CD4-positive, alpha-beta T cell (primary cell): Measurements from ENCODE around the gene ATP5PD. TPM values are rescaled to one million over a fixed set of nuclear protein-coding genes. Genes with fewer than 3 reads are reported as not detected.
"Not testable (repeated sequence)": the region's sequence is repeated elsewhere in the genome, so short reads cannot be mapped to it uniquely, and the experiment has no call there.

Experiments used
- ATAC-seq: fragments of 200-7000 bp; cut with Tn5 transposase; one replicate; pipeline ENCODE4 v1.10.0; 2022; ENCODE audit warnings: mild to moderate bottlenecking; ENCODE audit not compliant: poor library complexity
- CTCF ChIA-PET: fragments of 350-600 bp; sonication (Branson Sonifier 250); formaldehyde crosslinking; loops from one replicate; lab custom pipeline; 2021; ENCODE audit warnings: antibody characterized with exemption, inconsistent platforms; lab: Charles Lee
- POLR2A ChIA-PET: fragments of 350-600 bp; sonication (Branson Sonifier 250); formaldehyde crosslinking; loops from one replicate; lab custom pipeline; 2021; ENCODE audit warnings: antibody characterized with exemption, inconsistent platforms; lab: Charles Lee
- DNase-seq, 14 experiments: peaks; one replicate each; pipeline ENCODE4 v3.0.0-alpha.2; 2013 to 2020; ENCODE audit warnings: mixed read lengths in 2 of 14
- H3K27ac ChIP-seq, 2 donors: one replicate each; pipeline versions ENCODE4 v1.5.1 to v1.7.0; 2013; ENCODE audit warnings: low read length in 2 of 2, low read depth in 1 of 2, mild to moderate bottlenecking in 1 of 2
- H3K27me3 ChIP-seq, 2 experiments: 1 replicate in 1 of 2; 2 replicates in 1 of 2; pipeline versions ENCODE4 v1.6.1 to v1.7.0; 2013; ENCODE audit warnings: low read length in 2 of 2, control low read depth in 1 of 2, mild to moderate bottlenecking in 1 of 2, moderate library complexity in 1 of 2; ENCODE audit not compliant: insufficient read depth in 2 of 2, control insufficient read depth in 1 of 2
- H3K36me3 ChIP-seq: one replicate; pipeline ENCODE4 v1.6.1; 2013; ENCODE audit warnings: low read length, control low read depth; ENCODE audit not compliant: insufficient read depth
- H3K4me1 ChIP-seq: one replicate; pipeline ENCODE4 v1.6.1; 2013; ENCODE audit warnings: low read length, control low read depth; ENCODE audit not compliant: insufficient read depth
- H3K4me3 ChIP-seq: one replicate; pipeline ENCODE4 v1.5.1; 2013; ENCODE audit warnings: mild to moderate bottlenecking, low read length, moderate library complexity
- H3K9me3 ChIP-seq, 2 experiments: 1 replicate in 1 of 2; 2 replicates in 1 of 2; pipeline versions ENCODE4 v1.6.1 to v1.7.0; 2013; ENCODE audit warnings: low read length in 2 of 2, mild to moderate bottlenecking in 2 of 2, control low read depth in 1 of 2, moderate library complexity in 1 of 2; ENCODE audit not compliant: control insufficient read depth in 1 of 2, insufficient read depth in 1 of 2
- H3K27ac Mint-ChIP-seq: one replicate; pipeline ENCODE4 v1.8.0; 2020; ENCODE audit warnings: mixed read lengths
- H3K27me3 Mint-ChIP-seq: one replicate; pipeline ENCODE4 v1.8.0; 2021; ENCODE audit warnings: mixed read lengths
- H3K36me3 Mint-ChIP-seq: one replicate; pipeline ENCODE4 v1.8.0; 2021; ENCODE audit warnings: low read depth, mixed read lengths
- H3K4me1 Mint-ChIP-seq: one replicate; pipeline ENCODE4 v1.8.0; 2021; ENCODE audit warnings: low read depth, mixed read lengths
- H3K4me3 Mint-ChIP-seq: one replicate; pipeline ENCODE4 v1.8.0; 2020; ENCODE audit warnings: mild to moderate bottlenecking, mixed read lengths
- H3K9me3 Mint-ChIP-seq: one replicate; pipeline ENCODE4 v1.8.0; 2020; ENCODE audit warnings: mixed read lengths
- intact Hi-C, 2 experiments: fragments of 100-400 bp; cut with DNase I in 1 of 2; cut with micrococcal nuclease in 1 of 2; formaldehyde crosslinking; loops; one replicate each; pipeline versions ENCODE4 v1.15.1 to v1.9.0; 2023 to 2025; cut with DNase I, micrococcal nuclease
- total RNA-seq, 174 experiments: library from RNA in 2 of 174; stranded (reverse) in 2 of 174; gene quantifications; one replicate each; pipeline ENCODE4 v1.2.3 and lab custom pipeline; 2021 to 2026
- TF ChIP-seq, protein P1 (sequence below): fragments of 200-600 bp; IDR thresholded peaks from one replicate; pipeline ENCODE4 v1.8.0; 2022; ENCODE audit warnings: antibody characterized with exemption, mild to moderate bottlenecking

ATP5PD gene
- total RNA-seq, 2 experiments from 2014 or later: 98.5 to 112 TPM

DNA sequence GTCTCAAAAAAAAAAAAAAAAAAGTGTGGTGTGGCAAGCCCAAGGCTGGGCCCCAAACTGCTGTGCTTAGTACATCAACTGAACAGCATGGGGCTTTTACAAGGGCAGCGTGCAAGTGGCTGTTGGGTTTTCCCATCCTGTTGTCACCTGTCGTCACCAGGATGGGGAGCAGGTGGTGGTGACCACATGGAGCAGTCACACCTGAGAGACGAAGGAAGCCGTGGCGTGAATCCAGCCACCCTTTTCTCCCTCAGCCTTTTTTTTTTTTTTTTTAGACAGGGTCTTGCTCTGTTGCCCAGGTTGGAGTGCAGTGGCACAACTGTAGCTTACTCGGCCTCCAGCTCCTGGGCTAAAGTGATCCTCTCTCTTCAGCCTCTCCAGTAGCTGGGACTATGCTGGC is 38.4 kb downstream of the ATP5PD start:
- TF ChIP-seq, protein P1, sequence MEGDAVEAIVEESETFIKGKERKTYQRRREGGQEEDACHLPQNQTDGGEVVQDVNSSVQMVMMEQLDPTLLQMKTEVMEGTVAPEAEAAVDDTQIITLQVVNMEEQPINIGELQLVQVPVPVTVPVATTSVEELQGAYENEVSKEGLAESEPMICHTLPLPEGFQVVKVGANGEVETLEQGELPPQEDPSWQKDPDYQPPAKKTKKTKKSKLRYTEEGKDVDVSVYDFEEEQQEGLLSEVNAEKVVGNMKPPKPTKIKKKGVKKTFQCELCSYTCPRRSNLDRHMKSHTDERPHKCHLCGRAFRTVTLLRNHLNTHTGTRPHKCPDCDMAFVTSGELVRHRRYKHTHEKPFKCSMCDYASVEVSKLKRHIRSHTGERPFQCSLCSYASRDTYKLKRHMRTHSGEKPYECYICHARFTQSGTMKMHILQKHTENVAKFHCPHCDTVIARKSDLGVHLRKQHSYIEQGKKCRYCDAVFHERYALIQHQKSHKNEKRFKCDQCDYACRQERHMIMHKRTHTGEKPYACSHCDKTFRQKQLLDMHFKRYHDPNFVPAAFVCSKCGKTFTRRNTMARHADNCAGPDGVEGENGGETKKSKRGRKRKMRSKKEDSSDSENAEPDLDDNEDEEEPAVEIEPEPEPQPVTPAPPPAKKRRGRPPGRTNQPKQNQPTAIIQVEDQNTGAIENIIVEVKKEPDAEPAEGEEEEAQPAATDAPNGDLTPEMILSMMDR: no peak
- H3K36me3 Mint-ChIP-seq: peaks cover 3% of the 10 kb centered on the region
- Histone ChIP-seq H3K36me3 (no peaks in the 10 kb centered on the region), H3K27ac (no peak overlapping the region), H3K9me3 (no peaks in the 10 kb centered on the region), H3K4me3 (no peak overlapping the region), H3K4me1 (peaks cover 13% of the 10 kb centered on the region), H3K27me3 (peaks cover 0 to 4% of the 10 kb centered on the region in 2 experiments)
- intact Hi-C loops: no loop called here
- no peak overlapping the region for H3K4me3 Mint-ChIP-seq
- POLR2A ChIA-PET: no interaction called here
- CTCF ChIA-PET: interaction anchor here (0.9 to 1.8 kb wide), 4 partner anchors 11 to 106 kb away, joined by 3 to 7 read pairs (median 3); no protein-coding TSS in a partner anchor
- no peaks in the 10 kb centered on the region for H3K27me3 Mint-ChIP-seq
- no peak overlapping the region for H3K27ac Mint-ChIP-seq
- H3K9me3 Mint-ChIP-seq: no peaks in the 10 kb centered on the region
- no peak for DNase-seq
- no peak for ATAC-seq
- peaks cover 16% of the 10 kb centered on the region for H3K4me1 Mint-ChIP-seq

DNA sequence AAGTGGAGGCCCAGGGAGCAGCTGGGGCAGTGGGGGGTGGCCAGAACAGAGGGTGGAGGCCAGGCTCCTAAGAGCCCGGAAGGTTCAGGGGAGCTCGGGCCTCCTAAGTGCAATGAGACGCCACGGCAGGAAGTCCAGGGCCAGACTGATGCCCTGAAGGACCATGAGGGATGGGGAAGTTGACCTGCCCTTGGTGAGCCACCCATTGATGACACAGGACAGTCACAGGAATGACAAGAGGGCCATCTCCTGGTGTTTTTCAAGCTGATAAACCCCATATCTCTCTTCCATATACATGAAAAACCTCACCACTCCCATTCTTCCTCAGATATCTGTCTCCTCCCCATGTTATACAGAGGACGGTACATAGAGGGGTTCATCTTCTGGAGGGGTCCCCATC is 40.1 kb downstream of the ATP5PD start:
- ChIA-PET POLR2A (no interaction called here), CTCF (interaction anchor here (1.0 to 1.8 kb wide), 4 partner anchors 13 to 108 kb away, joined by 3 to 17 read pairs (median 5); no protein-coding TSS in a partner anchor)
- Mint-ChIP-seq H3K4me3 (no peak overlapping the region), H3K9me3 (no peaks in the 10 kb centered on the region), H3K36me3 (no peaks in the 10 kb centered on the region), H3K27me3 (no peaks in the 10 kb centered on the region), H3K27ac (no peak overlapping the region), H3K4me1 (no peaks in the 10 kb centered on the region)
- intact Hi-C loops: loop anchor here in 1 of 2 experiments (2.0 kb wide), 1 partner anchor 46 kb away; no protein-coding TSS in a partner anchor
- H3K36me3 ChIP-seq: no peaks in the 10 kb centered on the region
- no peaks in the 10 kb centered on the region for H3K4me1 ChIP-seq
- H3K27me3 ChIP-seq: peaks cover 0 to 4% of the 10 kb centered on the region in 2 experiments
- TF ChIP-seq, protein P1: no peak
- no peaks in the 10 kb centered on the region for H3K9me3 ChIP-seq
- ATAC-seq (no peak), DNase-seq (no peak)
- no peak overlapping the region for H3K27ac ChIP-seq
- H3K4me3 ChIP-seq: no peak overlapping the region

DNA sequence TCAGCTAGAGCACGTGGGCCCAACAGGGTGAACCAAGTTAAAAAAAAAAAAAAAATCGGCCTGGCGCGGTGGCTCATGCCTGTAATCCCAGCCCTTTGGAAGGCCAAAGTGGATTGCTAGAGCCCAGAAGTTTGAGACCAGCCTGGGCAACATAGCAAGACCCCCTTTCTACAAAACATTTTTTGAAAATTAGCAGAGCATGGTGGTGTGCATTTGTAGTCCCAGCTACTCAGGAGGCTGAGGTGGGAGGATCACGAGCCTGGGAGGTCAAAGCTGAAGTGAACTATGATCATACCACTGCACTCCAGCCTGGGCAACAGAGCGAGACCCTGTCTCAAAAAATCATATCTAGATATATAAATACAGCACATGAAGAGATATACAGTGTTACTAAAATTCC is 40.7 kb downstream of the ATP5PD start:
- not testable (repeated sequence) for H3K4me1 Mint-ChIP-seq, H3K4me1 ChIP-seq, ATAC-seq, H3K27me3 Mint-ChIP-seq, H3K36me3 Mint-ChIP-seq, H3K4me3 Mint-ChIP-seq, H3K27ac ChIP-seq, H3K27me3 ChIP-seq, H3K9me3 ChIP-seq, H3K27ac Mint-ChIP-seq, H3K36me3 ChIP-seq, H3K9me3 Mint-ChIP-seq, H3K4me3 ChIP-seq, DNase-seq
- intact Hi-C loops: loop anchor here in 1 of 2 experiments (2.0 kb wide), 1 partner anchor 45 kb away; no protein-coding TSS in a partner anchor
- CTCF ChIA-PET: interaction anchor here (1.0 to 1.6 kb wide), 2 partner anchors 45 to 108 kb away, joined by 3 to 17 read pairs; no protein-coding TSS in a partner anchor
- POLR2A ChIA-PET: interaction anchor here (1.4 kb wide), 1 partner anchor 44 kb away, joined by 3 read pairs; no protein-coding TSS in a partner anchor

DNA sequence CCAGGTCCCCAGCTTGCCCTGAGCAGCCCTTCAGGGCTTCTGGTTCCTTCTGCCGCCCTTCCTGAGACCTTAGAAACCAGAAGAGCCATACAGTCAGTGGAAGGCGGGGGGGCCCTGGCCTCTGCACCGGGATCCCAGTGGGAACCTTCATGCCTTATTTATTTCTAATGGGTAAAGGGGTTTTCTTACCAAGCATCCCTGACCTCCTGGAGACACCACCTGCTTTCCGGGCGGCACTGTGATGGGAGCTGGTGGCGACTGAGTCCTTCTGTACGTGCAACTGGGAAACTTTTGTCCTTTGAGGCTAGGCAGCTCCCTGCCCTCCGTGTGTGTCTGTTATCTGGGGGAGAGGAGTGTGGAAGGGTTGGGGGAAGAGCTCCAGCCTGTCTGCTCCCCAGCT is 41.5 kb downstream of the ATP5PD start:
- Mint-ChIP-seq H3K4me1 (no peaks in the 10 kb centered on the region), H3K27ac (no peak overlapping the region), H3K36me3 (no peaks in the 10 kb centered on the region), H3K27me3 (no peaks in the 10 kb centered on the region), H3K9me3 (no peaks in the 10 kb centered on the region), H3K4me3 (no peak overlapping the region)
- Histone ChIP-seq H3K27ac (no peak overlapping the region), H3K27me3 (peaks cover 0 to 4% of the 10 kb centered on the region in 2 experiments), H3K36me3 (no peaks in the 10 kb centered on the region), H3K4me3 (no peak overlapping the region), H3K9me3 (no peaks in the 10 kb centered on the region), H3K4me1 (no peaks in the 10 kb centered on the region)
- intact Hi-C loops: no loop called here
- TF ChIP-seq, protein P1: no peak
- DNase-seq (no peak), ATAC-seq (no peak)
- ChIA-PET CTCF (no interaction called here), POLR2A (interaction anchor here (1.4 kb wide), 2 partner anchors 17 to 43 kb away, joined by 3 read pairs; partner anchors contain the start of gene CDR2L)
